Gastrocnemius medialis (tissue), 4 donors: ENCODE measurements around the gene RPS6KA2. TPM values are rescaled to one million over a fixed set of nuclear protein-coding genes. Genes with fewer than 3 reads are reported as not detected.

Experiments used
- ATAC-seq, 2 donors: fragments of 150-250 bp; one replicate each; pipeline ENCODE4 v1.9.1; 2016
- DNase-seq, 2 donors: peaks; one replicate each; pipeline ENCODE4 v3.0.0-alpha.2; 2019
- H3K27ac ChIP-seq, 4 donors: fragments of 200-600 bp; sonication (generic); 1 replicate in 1 of 4; 2 replicates in 3 of 4; pipeline ENCODE4 v1.5.1; 2016 to 2018; ENCODE audit warnings: mild to moderate bottlenecking in 2 of 4, moderate library complexity in 1 of 4
- H3K27me3 ChIP-seq, 3 donors: fragments of 200-600 bp; sonication (generic) in 2 of 3; 1 replicate in 1 of 3; 2 replicates in 2 of 3; pipeline versions ENCODE4 v1.5.1 to v1.6.0; 2016 to 2019; ENCODE audit warnings: mild to moderate bottlenecking in 1 of 3, moderate library complexity in 1 of 3
- H3K36me3 ChIP-seq, 2 donors: fragments of 200-600 bp; sonication (generic) in 1 of 2; one replicate each; pipeline ENCODE4 v1.5.1; 2017 to 2018
- H3K4me1 ChIP-seq, 2 donors: fragments of 200-600 bp; sonication (generic) in 1 of 2; one replicate each; pipeline ENCODE4 v1.5.1; 2016 to 2017; ENCODE audit warnings: mild to moderate bottlenecking in 2 of 2
- H3K4me3 ChIP-seq, 4 donors: fragments of 200-600 bp; sonication (generic) in 3 of 4; 1 replicate in 1 of 4; 2 replicates in 3 of 4; pipeline ENCODE4 v1.5.1; 2016 to 2019; ENCODE audit warnings: mild to moderate bottlenecking in 2 of 4
- H3K9me3 ChIP-seq, 3 donors: fragments of 200-600 bp; sonication (generic) in 2 of 3; 1 replicate in 1 of 3; 2 replicates in 2 of 3; pipeline ENCODE4 v1.5.1; 2016 to 2019
- CTCF ChIP-seq, 5 experiments: fragments of 450-650 bp in 3 of 5; fragments of 200-600 bp in 2 of 5; sonication (generic) in 2 of 5; IDR thresholded peaks in 4 of 5; conservative IDR thresholded peaks in 1 of 5; 1 replicate in 4 of 5; 2 replicates in 1 of 5; pipeline ENCODE4 v1.5.1; 2016 to 2019; ENCODE audit warnings: antibody characterized with exemption in 5 of 5, mild to moderate bottlenecking in 3 of 5, moderate library complexity in 3 of 5
- POLR2A ChIP-seq, 2 donors: fragments of 450-650 bp; IDR thresholded peaks; one replicate each; pipeline ENCODE4 v1.6.1; 2017; ENCODE audit warnings: antibody characterized with exemption in 2 of 2, mild to moderate bottlenecking in 2 of 2, moderate library complexity in 2 of 2
- in situ Hi-C, 4 donors: fragments of 200-750 bp; cut with MboI; loops; one replicate each; pipeline versions ENCODE4 v1.15.0 to v1.8.0; 2017; ENCODE audit warnings: low sequenced_read_pairs in 4 of 4
- intact Hi-C: fragments of 100-400 bp; cut with DNase I; formaldehyde crosslinking; loops from one replicate; pipeline ENCODE4 v1.15.1; 2023; ENCODE audit warnings: low total_unique reads
- total RNA-seq, 4 donors: library from RNA; depleted of rRNA; stranded (reverse); fragments of >200 nt; gene quantifications; one replicate each; pipeline versions ENCODE4 v1.1.0 to v1.2.3, GENCODE V29; 2016

The RPS6KA2 gene
- total RNA-seq, 4 donors from 2014 or later = 18.7 to 35.7 (median 27.4) TPM

- TF ChIP-seq CTCF (IDR thresholded peaks at IDR 0.05 in 4 of 5, conservative IDR thresholded peaks at IDR 0.05 in 1 of 5) = no peak
- no peak for TF ChIP-seq POLR2A (IDR thresholded peaks at IDR 0.05)
- Histone ChIP-seq H3K27ac (no peak overlapping the region), H3K27me3 (no peaks in the 10 kb centered on the region), H3K36me3 (peaks cover 0 to 28% of the 10 kb centered on the region in 2 donors), H3K4me1 (no peaks in the 10 kb centered on the region), H3K9me3 (no peaks in the 10 kb centered on the region), H3K4me3 (no peak overlapping the region)
- DNase-seq (no peak), ATAC-seq (no peak)
- intact Hi-C loops = no loop called here
- in situ Hi-C loops = no loop called here
These were observed 215.3 kb downstream of the RPS6KA2 start for GRCh38 chr6:166411721-166412151.

- TF ChIP-seq POLR2A (IDR thresholded peaks at IDR 0.05) (no peak), CTCF (IDR thresholded peaks at IDR 0.05 in 4 of 5, conservative IDR thresholded peaks at IDR 0.05 in 1 of 5) (no peak)
- intact Hi-C loops (no loop called here), in situ Hi-C loops (no loop called here)
- ATAC-seq (no peak), DNase-seq (no peak)
- Histone ChIP-seq H3K4me3 (no peak overlapping the region), H3K4me1 (no peaks in the 10 kb centered on the region), H3K27ac (no peak overlapping the region), H3K27me3 (no peaks in the 10 kb centered on the region), H3K36me3 (peaks cover 0 to 28% of the 10 kb centered on the region in 2 donors), H3K9me3 (no peaks in the 10 kb centered on the region)
These were observed 215.8 kb downstream of the RPS6KA2 start for GRCh38 chr6:166411271-166411670.

GRCh38 chr6:166410426-166410935, 216.6 kb downstream of the RPS6KA2 start:
- TF ChIP-seq CTCF (IDR thresholded peaks at IDR 0.05 in 4 of 5, conservative IDR thresholded peaks at IDR 0.05 in 1 of 5) (no peak), POLR2A (IDR thresholded peaks at IDR 0.05) (no peak)
- in situ Hi-C loops = no loop called here
- Histone ChIP-seq H3K36me3 (peaks cover 0 to 28% of the 10 kb centered on the region in 2 donors), H3K27ac (no peak overlapping the region), H3K9me3 (no peaks in the 10 kb centered on the region), H3K27me3 (no peaks in the 10 kb centered on the region), H3K4me3 (no peak overlapping the region), H3K4me1 (no peaks in the 10 kb centered on the region)
- ATAC-seq = no peak
- intact Hi-C loops = no loop called here
- no peak for DNase-seq

GRCh38 chr6:166408936-166409755, 217.9 kb downstream of the RPS6KA2 start:
- peaks cover 0 to 20% of the 10 kb centered on the region in 2 donors for H3K36me3 ChIP-seq
- no peak overlapping the region for H3K4me3 ChIP-seq
- in situ Hi-C loops = loop anchor here in 1 of 4 donors (10.0 kb wide), 1 partner anchor 134 kb away; no protein-coding TSS in a partner anchor
- TF ChIP-seq CTCF (IDR thresholded peaks at IDR 0.05 in 4 of 5, conservative IDR thresholded peaks at IDR 0.05 in 1 of 5) (no peak), POLR2A (IDR thresholded peaks at IDR 0.05) (no peak)
- no peaks in the 10 kb centered on the region for H3K4me1 ChIP-seq
- H3K27me3 ChIP-seq = no peaks in the 10 kb centered on the region
- DNase-seq (no peak), ATAC-seq (no peak)
- intact Hi-C loops = no loop called here
- no peak overlapping the region for H3K27ac ChIP-seq
- H3K9me3 ChIP-seq = no peaks in the 10 kb centered on the region
